SU-DHL-6 (cell line): ENCODE results near the gene SNX14.

Source experiments
- H2AFZ ChIP-seq: fragments of 200-600 bp; sonication (generic); 2 replicates; pipeline ENCODE4 v1.6.1; 2014; ENCODE audit warnings: low read depth, mild to moderate bottlenecking, moderate library complexity, mixed read lengths, antibody characterized with exemption, low read length; ENCODE audit not compliant: severe bottlenecking
- H3F3A ChIP-seq: fragments of 200-600 bp; shearing (Covaris generic); 2 replicates; pipeline ENCODE4 v1.6.0; 2016; ENCODE audit warnings: antibody characterized with exemption, mild to moderate bottlenecking; ENCODE audit not compliant: insufficient read depth
- H3K27ac ChIP-seq: fragments of 200-600 bp; sonication (generic); 2 replicates; pipeline ENCODE4 v1.5.1; 2016; ENCODE audit warnings: low read depth, mild to moderate bottlenecking, low read length, moderate library complexity, mixed read lengths
- H3K27me3 ChIP-seq: fragments of 200-600 bp; sonication (generic), shearing (Covaris generic); 2 replicates; pipeline ENCODE4 v1.6.0; 2014; ENCODE audit warnings: mild to moderate bottlenecking, low read length
- H3K36me3 ChIP-seq: fragments of 200-600 bp; sonication (generic); 2 replicates; pipeline ENCODE4 v1.6.1; 2014; ENCODE audit warnings: mild to moderate bottlenecking, low read length, mixed read lengths
- H3K4me2 ChIP-seq: fragments of 300-600, 200-600 bp; shearing (Covaris generic), sonication (generic); 2 replicates; pipeline ENCODE4 v1.6.0; 2014; ENCODE audit warnings: low read length, low read depth, mild to moderate bottlenecking; ENCODE audit not compliant: poor library complexity, severe bottlenecking
- H3K4me3 ChIP-seq: fragments of 200-600 bp; sonication (generic); 2 replicates; pipeline ENCODE4 v1.5.1; 2014; ENCODE audit warnings: antibody characterized with exemption, low read length, mild to moderate bottlenecking, mixed read lengths; ENCODE audit not compliant: insufficient read depth, poor library complexity, severe bottlenecking
- H3K79me2 ChIP-seq: fragments of 200-600 bp; sonication (generic); 2 replicates; pipeline ENCODE4 v1.6.1; 2014; ENCODE audit warnings: mild to moderate bottlenecking, low read length, moderate library complexity; ENCODE audit not compliant: insufficient read depth
- H3K9ac ChIP-seq: fragments of 200-600 bp; sonication (generic); 2 replicates; pipeline ENCODE4 v1.7.0; 2014; ENCODE audit warnings: mild to moderate bottlenecking, low read length
- H3K9me2 ChIP-seq: fragments of 200-600 bp; sonication (generic); replicated peaks from 2 replicates; pipeline ENCODE4 v1.6.1; 2014; ENCODE audit warnings: low read length; ENCODE audit not compliant: insufficient read depth
- H3K9me3 ChIP-seq: fragments of 200-600 bp; sonication (generic); 2 replicates; pipeline ENCODE4 v1.6.1; 2014; ENCODE audit warnings: low read length, mixed read lengths; ENCODE audit not compliant: insufficient read depth
- H4K20me1 ChIP-seq: fragments of 200-600 bp; sonication (generic); 2 replicates; pipeline ENCODE4 v1.6.1; 2014; ENCODE audit warnings: low read depth, mild to moderate bottlenecking, antibody characterized with exemption, low read length, moderate library complexity, mixed read lengths
- CTCF ChIP-seq: fragments of 200-600 bp; sonication (generic); IDR thresholded peaks from one replicate; pipeline ENCODE4 v1.5.1; 2017; ENCODE audit warnings: antibody characterized with exemption, mild to moderate bottlenecking, low read length, moderate library complexity; ENCODE audit not compliant: insufficient read depth, poor library complexity, severe bottlenecking
- EZH2phosphoT487 ChIP-seq: fragments of 200-600 bp; sonication (generic), shearing (Covaris generic); conservative IDR thresholded peaks from 2 replicates; pipeline ENCODE4 v1.6.1; 2018; ENCODE audit warnings: mild to moderate bottlenecking, antibody characterized with exemption, low read length, moderate library complexity, mixed read lengths

Gene SNX14

GRCh38 chr6:85516168-85516567, 77.5 kb downstream of the SNX14 start:
- no peak overlapping the region for H3K4me3 ChIP-seq
- H3K9ac ChIP-seq = no peak overlapping the region
- TF ChIP-seq EZH2phosphoT487 = no peak
- no peak for TF ChIP-seq CTCF
- H4K20me1 ChIP-seq = no peaks in the 10 kb centered on the region
- H3K4me2 ChIP-seq = no peak overlapping the region
- H3K36me3 ChIP-seq = peaks cover 38% of the 10 kb centered on the region
- H3K9me3 ChIP-seq = no peaks in the 10 kb centered on the region
- no peak overlapping the region for H2AFZ ChIP-seq
- no peaks in the 10 kb centered on the region for H3K79me2 ChIP-seq
- H3K27ac ChIP-seq = no peak overlapping the region
- H3K27me3 ChIP-seq = no peaks in the 10 kb centered on the region
- H3K9me2 ChIP-seq = no peaks in the 10 kb centered on the region
- 0 out of 2 replicates have a peak, but pooled peaks cover 4% of the 10 kb centered on the region for H3F3A ChIP-seq

GRCh38 chr6:85506441-85507093, 87.1 kb downstream of the SNX14 start:
- no peak for TF ChIP-seq CTCF
- no peak for TF ChIP-seq EZH2phosphoT487
- no peak overlapping the region for H3K9ac ChIP-seq
- peaks cover 19% of the 10 kb centered on the region for H3K36me3 ChIP-seq

GRCh38 chr6:85498596-85499258, 94.9 kb downstream of the SNX14 start:
- Histone ChIP-seq H3F3A (no peaks in the 10 kb centered on the region), H3K9me3 (no peaks in the 10 kb centered on the region), H4K20me1 (no peaks in the 10 kb centered on the region), H3K27me3 (no peaks in the 10 kb centered on the region), H3K4me3 (no peak overlapping the region), H2AFZ (no peak overlapping the region), H3K9ac (no peak overlapping the region), H3K27ac (no peak overlapping the region), H3K4me2 (no peak overlapping the region), H3K9me2 (no peaks in the 10 kb centered on the region), H3K79me2 (no peaks in the 10 kb centered on the region), H3K36me3 (no peaks in the 10 kb centered on the region)
- no peak for TF ChIP-seq EZH2phosphoT487
- no peak for TF ChIP-seq CTCF

More at GRCh38 chr6:85506441-85507093, 87.1 kb downstream of the SNX14 start:
- H3K27me3 ChIP-seq = no peaks in the 10 kb centered on the region
- no peaks in the 10 kb centered on the region for H3F3A ChIP-seq
- H3K9me2 ChIP-seq = no peaks in the 10 kb centered on the region
- no peak overlapping the region for H2AFZ ChIP-seq
- H3K9me3 ChIP-seq = no peaks in the 10 kb centered on the region
- H3K4me2 ChIP-seq = no peak overlapping the region
- no peaks in the 10 kb centered on the region for H3K79me2 ChIP-seq
- H4K20me1 ChIP-seq = no peaks in the 10 kb centered on the region
- H3K27ac ChIP-seq = no peak overlapping the region
- no peak overlapping the region for H3K4me3 ChIP-seq
